H1 (cell line): ENCODE data around the gene BCAR3. TPM values are rescaled to one million over a fixed set of nuclear protein-coding genes. Genes with fewer than 3 reads are reported as not detected.

Experiments
- BRCA1 ChIP-seq: IDR thresholded peaks from 2 replicates; pipeline ENCODE4 v1.6.1; 2012; ENCODE audit warnings: low read depth, low read length, improper control_type of control experiment
- CBX5 ChIP-seq: fragments of 300-800, 300-1000 bp; sonication (generic); IDR thresholded peaks from 2 replicates; pipeline ENCODE4 v1.7.1; 2016; ENCODE audit warnings: antibody characterized with exemption, low read length, low read depth
- CHD2 ChIP-seq: IDR thresholded peaks from 2 replicates; pipeline ENCODE4 v1.6.1; 2012; ENCODE audit warnings: low read length, improper control_type of control experiment
- GABPA ChIP-seq: IDR thresholded peaks from 2 replicates; pipeline ENCODE4 v1.6.1; 2011; ENCODE audit warnings: mild to moderate bottlenecking, low read length, moderate library complexity, borderline replicate concordance; ENCODE audit not compliant: insufficient read depth
- HDAC6 ChIP-seq: IDR thresholded peaks from one replicate; pipeline ENCODE4 v1.7.1; 2012; ENCODE audit warnings: low read depth, mild to moderate bottlenecking, inconsistent platforms, low read length, moderate library complexity
- NANOG ChIP-seq: IDR thresholded peaks from 2 replicates; pipeline ENCODE4 v1.6.1; 2011; ENCODE audit warnings: low read length, low read depth, mild to moderate bottlenecking, inconsistent platforms; ENCODE audit not compliant: insufficient read depth, poor library complexity, severe bottlenecking
- POLR2A ChIP-seq, 2 experiments: IDR thresholded peaks; 1 replicate in 1 of 2; 2 replicates in 1 of 2; pipeline ENCODE4 v1.6.1; 2011; ENCODE audit warnings: low read depth in 2 of 2, low read length in 2 of 2, mild to moderate bottlenecking in 2 of 2; ENCODE audit errors: control extremely low read depth in 1 of 2
- POLR2AphosphoS5 ChIP-seq: IDR thresholded peaks from 2 replicates; pipeline ENCODE4 v1.6.1; 2011; ENCODE audit warnings: low read depth, low read length
- RXRA ChIP-seq: IDR thresholded peaks from 2 replicates; pipeline ENCODE4 v1.6.1; 2011; ENCODE audit warnings: low read depth, mild to moderate bottlenecking, low read length, moderate library complexity; ENCODE audit not compliant: insufficient read depth
- SIRT6 ChIP-seq: IDR thresholded peaks from one replicate; pipeline ENCODE4 v1.7.1; 2012; ENCODE audit warnings: low read length, inconsistent platforms
- SIX5 ChIP-seq: IDR thresholded peaks from 2 replicates; pipeline ENCODE4 v1.6.1; 2011; ENCODE audit warnings: mild to moderate bottlenecking, low read depth, low read length
- SRF ChIP-seq: IDR thresholded peaks from 2 replicates; pipeline ENCODE4 v1.6.1; 2011; ENCODE audit warnings: mild to moderate bottlenecking, low read depth, low read length, moderate library complexity
- ZNF274 ChIP-seq: IDR thresholded peaks from 2 replicates; pipeline ENCODE4 v1.7.0; 2012; ENCODE audit warnings: low read length, borderline replicate concordance; ENCODE audit errors: extremely low read depth
- polyA plus RNA-seq, 7 experiments: library from polyadenylated mRNA; depleted of rRNA in 3 of 7; stranded (reverse) in 5 of 7; unstranded in 2 of 7; fragments of >200 nt in 5 of 7; fragments of 200-250 nt in 2 of 7; gene quantifications; 1 replicate in 5 of 7; 2 replicates in 1 of 7; 4 replicates in 1 of 7; pipeline versions ENCODE4 v1.2.1 to v1.2.3, GENCODE V29; 2011 to 2013; ENCODE audit warnings: missing spikeins in 2 of 7, mixed read lengths in 2 of 7
- total RNA-seq: library from RNA; stranded (reverse); fragmentation: NEBNext Ultra II Directional; extraction: Animal tissue kit (Norgen Biotek cat#: 25700); gene quantifications from 2 replicates; pipeline ENCODE4 v1.2.1, GENCODE V29; 2021
- TF ChIP-seq, protein P1 (sequence below): fragments of 300-600 bp; sonication (generic); IDR thresholded peaks from 2 replicates; pipeline ENCODE4 v1.7.1; 2012; ENCODE audit warnings: low read length, moderate library complexity, mild to moderate bottlenecking, inconsistent platforms; ENCODE audit not compliant: insufficient replicate concordance

The BCAR3 gene
- total and polyA plus RNA-seq, 2 of the 8 experiments (the other 6 are each of a cell fraction or from before 2014, with no cell fraction given), result 5.6 to 9.2 TPM

- TF ChIP-seq, protein P1, sequence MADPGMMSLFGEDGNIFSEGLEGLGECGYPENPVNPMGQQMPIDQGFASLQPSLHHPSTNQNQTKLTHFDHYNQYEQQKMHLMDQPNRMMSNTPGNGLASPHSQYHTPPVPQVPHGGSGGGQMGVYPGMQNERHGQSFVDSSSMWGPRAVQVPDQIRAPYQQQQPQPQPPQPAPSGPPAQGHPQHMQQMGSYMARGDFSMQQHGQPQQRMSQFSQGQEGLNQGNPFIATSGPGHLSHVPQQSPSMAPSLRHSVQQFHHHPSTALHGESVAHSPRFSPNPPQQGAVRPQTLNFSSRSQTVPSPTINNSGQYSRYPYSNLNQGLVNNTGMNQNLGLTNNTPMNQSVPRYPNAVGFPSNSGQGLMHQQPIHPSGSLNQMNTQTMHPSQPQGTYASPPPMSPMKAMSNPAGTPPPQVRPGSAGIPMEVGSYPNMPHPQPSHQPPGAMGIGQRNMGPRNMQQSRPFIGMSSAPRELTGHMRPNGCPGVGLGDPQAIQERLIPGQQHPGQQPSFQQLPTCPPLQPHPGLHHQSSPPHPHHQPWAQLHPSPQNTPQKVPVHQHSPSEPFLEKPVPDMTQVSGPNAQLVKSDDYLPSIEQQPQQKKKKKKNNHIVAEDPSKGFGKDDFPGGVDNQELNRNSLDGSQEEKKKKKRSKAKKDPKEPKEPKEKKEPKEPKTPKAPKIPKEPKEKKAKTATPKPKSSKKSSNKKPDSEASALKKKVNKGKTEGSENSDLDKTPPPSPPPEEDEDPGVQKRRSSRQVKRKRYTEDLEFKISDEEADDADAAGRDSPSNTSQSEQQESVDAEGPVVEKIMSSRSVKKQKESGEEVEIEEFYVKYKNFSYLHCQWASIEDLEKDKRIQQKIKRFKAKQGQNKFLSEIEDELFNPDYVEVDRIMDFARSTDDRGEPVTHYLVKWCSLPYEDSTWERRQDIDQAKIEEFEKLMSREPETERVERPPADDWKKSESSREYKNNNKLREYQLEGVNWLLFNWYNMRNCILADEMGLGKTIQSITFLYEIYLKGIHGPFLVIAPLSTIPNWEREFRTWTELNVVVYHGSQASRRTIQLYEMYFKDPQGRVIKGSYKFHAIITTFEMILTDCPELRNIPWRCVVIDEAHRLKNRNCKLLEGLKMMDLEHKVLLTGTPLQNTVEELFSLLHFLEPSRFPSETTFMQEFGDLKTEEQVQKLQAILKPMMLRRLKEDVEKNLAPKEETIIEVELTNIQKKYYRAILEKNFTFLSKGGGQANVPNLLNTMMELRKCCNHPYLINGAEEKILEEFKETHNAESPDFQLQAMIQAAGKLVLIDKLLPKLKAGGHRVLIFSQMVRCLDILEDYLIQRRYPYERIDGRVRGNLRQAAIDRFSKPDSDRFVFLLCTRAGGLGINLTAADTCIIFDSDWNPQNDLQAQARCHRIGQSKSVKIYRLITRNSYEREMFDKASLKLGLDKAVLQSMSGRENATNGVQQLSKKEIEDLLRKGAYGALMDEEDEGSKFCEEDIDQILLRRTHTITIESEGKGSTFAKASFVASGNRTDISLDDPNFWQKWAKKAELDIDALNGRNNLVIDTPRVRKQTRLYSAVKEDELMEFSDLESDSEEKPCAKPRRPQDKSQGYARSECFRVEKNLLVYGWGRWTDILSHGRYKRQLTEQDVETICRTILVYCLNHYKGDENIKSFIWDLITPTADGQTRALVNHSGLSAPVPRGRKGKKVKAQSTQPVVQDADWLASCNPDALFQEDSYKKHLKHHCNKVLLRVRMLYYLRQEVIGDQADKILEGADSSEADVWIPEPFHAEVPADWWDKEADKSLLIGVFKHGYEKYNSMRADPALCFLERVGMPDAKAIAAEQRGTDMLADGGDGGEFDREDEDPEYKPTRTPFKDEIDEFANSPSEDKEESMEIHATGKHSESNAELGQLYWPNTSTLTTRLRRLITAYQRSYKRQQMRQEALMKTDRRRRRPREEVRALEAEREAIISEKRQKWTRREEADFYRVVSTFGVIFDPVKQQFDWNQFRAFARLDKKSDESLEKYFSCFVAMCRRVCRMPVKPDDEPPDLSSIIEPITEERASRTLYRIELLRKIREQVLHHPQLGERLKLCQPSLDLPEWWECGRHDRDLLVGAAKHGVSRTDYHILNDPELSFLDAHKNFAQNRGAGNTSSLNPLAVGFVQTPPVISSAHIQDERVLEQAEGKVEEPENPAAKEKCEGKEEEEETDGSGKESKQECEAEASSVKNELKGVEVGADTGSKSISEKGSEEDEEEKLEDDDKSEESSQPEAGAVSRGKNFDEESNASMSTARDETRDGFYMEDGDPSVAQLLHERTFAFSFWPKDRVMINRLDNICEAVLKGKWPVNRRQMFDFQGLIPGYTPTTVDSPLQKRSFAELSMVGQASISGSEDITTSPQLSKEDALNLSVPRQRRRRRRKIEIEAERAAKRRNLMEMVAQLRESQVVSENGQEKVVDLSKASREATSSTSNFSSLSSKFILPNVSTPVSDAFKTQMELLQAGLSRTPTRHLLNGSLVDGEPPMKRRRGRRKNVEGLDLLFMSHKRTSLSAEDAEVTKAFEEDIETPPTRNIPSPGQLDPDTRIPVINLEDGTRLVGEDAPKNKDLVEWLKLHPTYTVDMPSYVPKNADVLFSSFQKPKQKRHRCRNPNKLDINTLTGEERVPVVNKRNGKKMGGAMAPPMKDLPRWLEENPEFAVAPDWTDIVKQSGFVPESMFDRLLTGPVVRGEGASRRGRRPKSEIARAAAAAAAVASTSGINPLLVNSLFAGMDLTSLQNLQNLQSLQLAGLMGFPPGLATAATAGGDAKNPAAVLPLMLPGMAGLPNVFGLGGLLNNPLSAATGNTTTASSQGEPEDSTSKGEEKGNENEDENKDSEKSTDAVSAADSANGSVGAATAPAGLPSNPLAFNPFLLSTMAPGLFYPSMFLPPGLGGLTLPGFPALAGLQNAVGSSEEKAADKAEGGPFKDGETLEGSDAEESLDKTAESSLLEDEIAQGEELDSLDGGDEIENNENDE, result no peak
- TF ChIP-seq HDAC6 (no peak), GABPA (no peak), SIRT6 (no peak), CBX5 (no peak), BRCA1 (no peak), NANOG (no peak), CHD2 (no peak), SIX5 (no peak), RXRA (no peak), SRF (no peak), POLR2A (IDR thresholded peaks at IDR 0.05; ENCODE audit: control extremely low read depth in 1 of 2, low read depth in 2 of 2, low read length in 2 of 2) (no peak), POLR2AphosphoS5 (no peak), ZNF274 (no peak)
These were observed 42.7 kb downstream of the BCAR3 start (continued) for GRCh38 chr1:93638981-93639380.
